Tongue (tissue), 2 donors: ENCODE data around the gene JARID2. TPM values are rescaled to one million over a fixed set of nuclear protein-coding genes. Genes with fewer than 3 reads are reported as not detected.

Experiments used
- DNase-seq: peaks from one replicate; pipeline ENCODE4 v3.0.0-alpha.2; 2015
- total RNA-seq: library from RNA; depleted of rRNA; stranded (reverse); fragments of >200 nt; gene quantifications from one replicate; pipeline ENCODE4 v1.2.3, GENCODE V29; 2014

The JARID2 gene
- total RNA-seq, 1 donor from 2014 or later = 18.2 TPM

DNA sequence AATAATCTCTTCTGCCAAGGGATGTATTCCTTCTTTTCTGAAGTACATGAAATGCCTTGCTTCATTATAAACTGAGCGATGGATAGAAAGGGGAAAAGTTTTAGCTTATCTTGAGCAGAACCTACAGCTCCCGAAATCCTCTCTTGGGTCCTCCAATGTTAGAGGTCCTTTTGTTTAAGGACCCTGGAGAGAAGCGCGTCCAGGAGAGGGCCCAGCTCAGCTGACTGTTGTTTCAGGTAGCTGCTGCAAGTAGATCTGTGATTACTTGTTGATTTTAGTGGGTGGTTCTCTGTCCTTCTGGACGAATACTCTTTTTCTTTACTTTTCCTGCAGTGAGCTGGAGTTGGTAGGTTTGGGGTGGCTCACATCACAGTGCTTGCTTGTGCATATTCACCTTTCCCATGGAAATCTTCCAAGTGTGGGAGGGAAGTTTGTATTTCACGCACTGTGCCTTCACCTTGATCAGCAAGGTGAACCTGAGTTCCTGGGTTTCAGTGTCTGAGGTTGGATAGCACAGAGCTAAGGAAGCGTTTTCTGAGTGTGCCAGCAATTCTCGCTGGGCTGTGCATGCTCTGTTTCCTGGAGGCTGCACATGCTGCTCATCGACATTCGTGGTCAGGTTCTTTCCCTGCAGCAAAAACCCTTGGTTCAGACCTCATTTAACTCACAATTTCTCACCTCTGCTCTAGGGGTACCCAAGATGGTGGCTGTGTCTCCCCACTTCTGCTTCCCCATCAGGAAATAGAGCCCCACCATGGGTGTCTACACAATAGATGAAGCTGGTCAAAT lies 176.3 kb downstream of the JARID2 start:
- DNase-seq = no peak

DNA sequence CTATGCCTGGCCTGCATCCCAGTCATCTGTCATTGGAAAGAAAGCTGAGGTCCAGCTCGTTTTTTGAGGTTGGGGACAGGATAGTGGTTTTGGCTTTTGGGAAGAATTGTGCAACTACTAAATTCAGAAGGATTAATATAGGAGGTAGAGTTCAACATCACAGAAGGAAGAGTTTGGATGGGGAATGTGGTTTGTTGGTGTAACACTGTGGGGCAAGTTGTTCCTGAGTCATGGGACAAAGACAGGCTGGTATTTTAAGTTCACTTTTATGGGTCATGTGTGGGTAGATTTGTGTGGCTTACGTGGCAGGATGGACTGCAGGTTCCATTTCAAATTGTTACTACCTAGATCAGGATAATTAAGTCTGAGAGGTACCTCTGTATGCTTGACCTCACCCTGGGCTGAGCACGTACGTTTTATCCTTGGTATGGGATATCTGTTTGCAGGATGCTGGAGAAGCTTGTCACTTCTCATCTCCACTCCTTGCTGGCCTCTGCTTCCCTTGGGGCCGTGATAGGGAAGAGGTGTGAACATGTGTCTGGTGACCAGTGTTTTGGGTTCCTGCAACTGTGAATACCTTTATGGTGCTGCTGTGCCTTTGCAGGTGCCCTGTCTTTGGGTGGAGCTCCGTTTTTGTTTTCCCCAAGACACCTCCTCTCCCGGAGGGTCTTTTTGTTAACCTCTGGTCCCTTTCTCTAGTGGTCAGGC lies 177.6 kb downstream of the JARID2 start:
- no peak for DNase-seq

DNA sequence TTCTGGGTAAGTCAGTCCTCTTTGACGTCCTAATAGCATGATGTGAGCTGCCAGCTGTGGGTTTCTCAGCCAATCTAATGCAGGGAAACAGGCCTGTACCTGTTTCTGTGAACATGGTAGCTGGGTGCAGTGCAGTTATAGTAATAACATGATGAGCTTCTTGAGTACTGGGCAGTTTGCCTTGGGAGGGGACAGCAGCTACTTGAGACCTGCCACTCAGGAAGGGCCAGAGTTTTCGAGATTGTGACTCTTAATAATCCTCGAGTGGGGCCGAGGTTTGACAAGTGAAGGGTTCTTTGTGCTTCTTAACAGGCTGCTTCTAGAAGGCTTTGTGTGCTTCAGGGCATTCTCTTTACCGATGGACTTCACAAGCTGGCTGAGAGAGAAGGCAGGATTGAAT lies 180.1 kb downstream of the JARID2 start:
- DNase-seq = no peak

DNA sequence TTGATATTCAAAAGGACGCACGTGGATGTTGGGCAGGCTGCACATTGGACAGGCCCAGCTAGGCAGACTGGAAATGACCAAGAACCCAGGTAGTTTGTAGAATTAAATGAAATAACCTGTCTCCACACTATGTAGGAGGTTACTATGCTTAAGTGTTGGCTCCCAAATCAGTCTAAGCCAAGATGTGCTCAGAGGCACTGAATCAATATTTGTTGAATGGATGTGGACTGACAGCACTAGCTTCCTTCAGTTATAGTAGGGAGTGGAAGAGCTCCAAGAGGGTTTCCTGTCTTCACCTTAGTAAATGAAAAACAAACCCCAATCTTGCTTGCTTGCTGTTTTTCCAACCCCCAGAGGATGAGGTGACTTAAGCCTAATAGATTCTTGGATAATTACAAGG lies 180.5 kb downstream of the JARID2 start:
- no peak for DNase-seq

DNA sequence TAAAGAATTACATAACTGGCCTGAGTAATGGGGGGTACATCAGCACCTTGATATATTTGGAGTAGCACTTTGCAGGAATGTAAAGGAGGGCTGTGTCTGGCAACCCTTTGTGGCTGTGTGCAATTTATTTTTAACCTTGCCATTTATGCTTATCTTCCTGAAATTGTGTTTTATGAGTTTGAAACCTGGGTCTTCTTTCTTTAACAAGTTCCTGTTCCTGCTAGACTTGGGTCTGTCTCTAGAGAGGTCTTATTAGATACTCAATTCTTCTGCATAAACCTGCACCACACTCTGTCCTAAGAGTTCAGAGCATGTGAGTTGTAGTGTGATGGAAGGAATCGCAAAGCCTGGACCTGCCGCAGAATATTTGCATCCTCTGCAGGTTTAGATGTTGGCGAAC lies 181.0 kb downstream of the JARID2 start:
- DNase-seq = no peak

DNA sequence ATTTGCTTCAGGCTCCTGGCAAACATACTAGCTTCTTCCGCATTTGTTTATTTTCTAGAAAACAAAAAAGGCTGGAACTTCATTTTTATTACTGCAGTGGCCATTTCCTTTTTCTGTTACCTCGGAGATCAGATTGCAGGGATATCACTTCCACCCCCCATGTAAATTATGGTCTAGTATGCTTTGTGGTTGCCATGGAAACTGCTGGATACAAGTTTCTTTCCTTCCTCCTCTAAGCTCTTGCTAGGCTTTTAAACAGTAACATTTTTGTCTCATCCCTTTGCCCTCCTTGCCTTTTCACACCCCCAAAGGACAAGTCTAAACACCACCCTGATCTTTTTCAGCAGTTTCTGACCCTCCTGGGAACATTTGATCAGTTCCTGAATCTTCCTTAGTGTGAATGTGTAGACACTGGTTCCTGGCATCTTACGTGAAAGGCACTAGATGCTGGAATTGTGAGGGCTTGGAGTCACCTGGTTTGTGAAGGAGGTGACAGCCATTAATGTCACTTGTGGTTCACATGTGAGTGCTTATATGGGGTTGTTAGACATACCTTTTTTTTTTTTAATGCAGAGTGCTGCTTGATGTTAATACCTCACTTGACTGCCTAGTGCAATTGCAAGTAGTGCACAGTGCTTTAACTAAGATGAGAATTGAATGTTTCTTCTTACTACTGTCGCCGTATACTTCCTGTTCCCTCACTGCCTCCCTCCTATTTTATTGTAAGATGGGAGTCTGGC lies 181.6 kb downstream of the JARID2 start:
- DNase-seq = peak; percentile 41

DNA sequence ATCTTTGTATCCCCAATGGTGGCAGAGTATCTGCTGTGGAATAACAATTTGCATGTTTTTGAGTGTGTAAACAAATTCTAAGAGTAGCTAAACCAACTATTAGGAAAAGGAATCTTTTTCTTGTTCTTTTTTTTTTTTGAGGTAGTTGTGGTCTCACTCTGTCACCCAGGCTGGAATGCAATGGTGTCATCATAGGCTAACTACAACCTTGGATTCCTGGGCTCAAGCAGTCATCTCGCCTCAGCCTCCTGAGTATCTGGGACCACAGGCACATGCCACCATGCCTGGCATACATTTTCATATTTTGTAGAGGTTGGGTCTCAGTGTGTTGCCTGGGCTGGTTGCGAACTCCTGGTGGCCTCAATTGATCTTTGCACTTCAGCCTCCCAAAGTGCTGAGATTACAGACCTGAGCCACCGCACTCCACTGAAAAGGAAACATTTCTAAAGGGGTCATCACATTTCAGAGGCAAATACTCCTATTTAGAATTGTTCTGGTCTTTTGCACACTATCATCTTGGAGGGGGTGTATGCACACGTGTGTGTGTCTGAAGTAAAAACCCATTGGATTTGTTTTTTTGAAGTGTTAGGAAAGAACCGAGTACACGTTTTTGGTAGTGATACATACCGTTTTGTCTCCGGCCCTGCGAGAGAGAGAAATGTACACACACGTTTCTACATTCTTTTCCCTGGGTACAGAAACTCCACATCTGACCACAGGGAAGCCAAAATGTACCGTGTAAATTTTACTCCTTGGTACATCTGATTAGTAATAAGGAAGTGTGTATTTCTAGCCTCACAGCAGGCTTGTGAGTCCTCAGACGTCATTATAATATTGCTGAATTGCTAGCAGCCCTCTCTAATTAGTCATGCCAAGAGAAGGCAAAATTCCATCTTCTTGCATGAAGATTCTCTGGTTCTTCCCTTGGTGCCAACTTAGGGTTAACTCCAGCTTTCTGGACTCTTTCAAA lies 183.6 kb downstream of the JARID2 start:
- DNase-seq = no peak

DNA sequence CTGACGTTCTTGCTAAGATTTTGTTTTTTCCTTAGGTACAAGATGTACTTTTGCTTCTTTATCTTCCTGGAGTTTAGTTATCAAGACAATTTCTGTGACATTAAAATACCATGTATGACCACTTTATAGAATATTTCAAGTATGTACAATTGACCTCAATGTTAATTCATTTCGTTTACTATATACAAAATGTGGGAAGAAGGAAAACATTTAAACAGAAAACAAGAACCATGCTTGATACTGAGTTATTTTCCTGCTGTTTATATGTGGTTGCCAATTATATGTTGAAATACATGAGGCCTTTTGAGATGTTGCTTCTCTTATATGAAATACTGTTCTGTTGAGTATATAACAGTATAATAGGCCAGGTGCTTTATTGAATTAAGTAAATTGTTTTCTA lies 184.3 kb downstream of the JARID2 start:
- no peak for DNase-seq

DNA sequence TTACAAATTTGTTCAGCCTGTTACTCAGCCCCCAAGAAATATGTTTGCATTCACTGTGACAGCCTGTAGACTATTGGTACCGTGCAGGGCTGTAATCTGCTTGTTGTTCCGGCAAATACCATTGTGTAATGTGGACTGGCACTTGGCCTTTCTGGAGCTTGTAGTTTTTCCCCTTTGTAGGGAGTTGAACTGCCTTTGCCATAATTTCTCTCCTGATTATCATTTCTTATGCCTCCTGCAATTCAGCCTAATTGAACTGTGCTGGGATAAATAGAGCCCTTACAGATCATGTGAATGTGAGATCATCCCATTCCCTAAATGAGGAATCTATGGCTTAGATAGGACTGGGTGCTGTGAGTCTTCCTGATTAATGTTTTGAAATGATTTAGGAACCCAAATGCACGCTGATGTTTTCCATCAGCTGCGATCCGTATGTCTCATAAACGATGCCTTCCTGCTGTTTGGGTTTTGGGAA lies 185.1 kb downstream of the JARID2 start:
- DNase-seq = peak; percentile 65

DNA sequence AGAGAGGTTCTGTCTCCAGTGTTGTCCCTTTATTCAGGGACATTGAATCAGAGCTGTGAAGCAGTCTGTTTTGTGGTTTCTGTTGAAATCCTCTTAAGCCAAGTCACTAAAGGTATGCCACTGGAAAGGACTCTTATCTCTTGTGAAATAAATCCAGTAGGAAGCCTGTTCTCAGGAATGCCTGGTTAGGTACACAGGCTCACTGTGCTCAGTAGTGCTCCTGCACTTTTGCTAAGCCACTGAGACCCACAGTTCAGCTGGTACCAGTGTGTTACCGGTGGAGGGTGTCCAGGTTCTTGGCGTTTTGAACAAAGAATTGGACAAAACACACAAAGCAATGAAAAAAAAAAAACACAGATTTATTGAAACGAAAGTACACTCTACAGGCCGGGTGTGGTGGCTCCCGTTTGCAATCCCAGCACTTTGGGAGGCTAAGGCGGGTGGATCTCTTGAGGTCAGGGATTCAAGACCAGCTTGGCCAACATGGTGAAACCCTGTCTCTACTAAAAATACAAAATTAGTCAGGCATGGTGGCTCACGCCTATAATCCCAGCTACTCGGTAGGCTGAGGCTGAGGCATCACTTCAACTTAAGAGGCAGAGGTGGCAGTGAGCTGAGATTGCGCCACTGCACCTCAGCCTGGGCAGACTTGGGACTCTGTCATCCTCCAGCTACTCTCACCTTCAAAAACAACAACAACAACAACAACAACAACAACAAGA lies 186.1 kb downstream of the JARID2 start:
- no peak for DNase-seq

DNA sequence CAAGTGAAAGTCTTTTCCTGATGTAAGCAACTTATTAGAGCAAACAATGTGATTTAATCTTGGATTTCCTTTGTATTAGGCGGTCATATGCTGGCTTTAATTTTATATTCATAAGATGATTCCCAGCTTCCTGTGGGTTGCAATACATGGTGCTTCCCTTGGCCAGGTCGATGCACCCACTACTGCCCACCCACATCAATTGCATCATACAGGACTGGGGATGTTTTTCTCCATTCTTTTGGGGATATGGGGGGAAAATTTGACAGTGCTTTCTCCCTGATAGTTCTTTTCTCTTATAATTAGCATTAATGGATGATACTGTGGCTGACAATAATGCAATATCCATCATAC lies 187.6 kb downstream of the JARID2 start:
- no peak for DNase-seq

DNA sequence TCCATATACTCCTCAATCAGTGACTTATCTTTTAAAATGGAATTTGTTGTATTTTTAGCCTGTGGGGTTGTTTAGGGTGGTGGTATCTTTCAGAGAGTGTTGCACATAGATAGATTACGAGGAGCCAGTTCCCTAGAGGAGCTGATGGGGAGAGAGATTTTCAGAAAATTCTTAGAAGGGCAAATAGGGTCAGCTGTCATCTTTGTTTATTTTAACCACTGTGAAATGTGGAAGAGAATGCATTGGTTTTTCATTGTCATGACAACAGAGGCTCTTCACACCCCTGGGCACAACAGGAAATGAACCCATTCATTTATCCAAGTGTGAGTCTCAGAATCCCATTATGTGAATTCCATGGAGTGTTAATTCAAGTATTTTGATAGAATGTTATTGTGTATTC lies 188.4 kb downstream of the JARID2 start:
- DNase-seq = no peak

DNA sequence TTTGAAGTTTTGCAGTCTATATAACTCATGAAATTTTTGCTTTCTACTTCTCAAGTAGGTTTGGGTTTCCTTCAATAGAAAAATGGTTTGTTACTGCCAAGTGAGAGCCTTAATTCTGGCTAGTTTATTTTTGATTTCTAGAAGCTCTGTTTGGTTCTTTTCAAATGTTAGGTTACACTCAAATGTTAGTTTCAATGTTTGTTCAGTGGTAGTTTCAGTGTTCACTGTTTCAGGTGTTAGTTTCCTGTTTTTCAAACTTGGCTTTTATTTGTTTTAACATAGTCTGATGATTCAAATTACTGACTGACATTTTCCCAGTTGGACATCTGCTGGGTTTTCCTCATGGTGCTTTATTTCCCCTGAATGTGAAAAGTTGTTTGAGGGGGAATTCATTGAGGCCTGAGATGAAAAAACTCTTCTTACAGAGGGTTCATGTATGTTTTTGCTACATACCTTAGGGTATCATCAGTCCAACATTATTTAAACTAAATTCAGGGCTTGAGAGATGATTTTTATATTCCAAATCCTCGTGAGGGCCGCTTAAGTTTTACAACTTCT lies 189.0 kb downstream of the JARID2 start:
- DNase-seq = no peak

DNA sequence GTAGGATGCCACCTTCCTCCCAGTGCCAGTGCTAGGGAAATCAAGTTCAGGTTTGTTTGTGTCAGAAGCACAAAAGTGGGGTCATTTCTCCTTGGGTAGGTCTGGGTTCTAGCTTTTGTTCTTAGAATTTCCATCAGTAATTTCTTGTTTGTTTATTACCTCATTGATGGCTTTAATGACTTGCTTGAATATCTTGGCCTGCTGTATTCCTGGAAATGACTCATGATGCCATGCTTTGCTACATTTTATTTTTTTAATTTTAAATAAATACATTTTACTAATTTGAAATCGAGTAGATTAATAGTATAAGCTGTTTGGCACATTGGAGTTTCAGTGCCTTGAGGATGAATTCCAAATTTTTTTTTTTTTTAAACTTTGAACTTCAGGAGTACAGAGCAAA lies 189.6 kb downstream of the JARID2 start:
- DNase-seq = no peak

DNA sequence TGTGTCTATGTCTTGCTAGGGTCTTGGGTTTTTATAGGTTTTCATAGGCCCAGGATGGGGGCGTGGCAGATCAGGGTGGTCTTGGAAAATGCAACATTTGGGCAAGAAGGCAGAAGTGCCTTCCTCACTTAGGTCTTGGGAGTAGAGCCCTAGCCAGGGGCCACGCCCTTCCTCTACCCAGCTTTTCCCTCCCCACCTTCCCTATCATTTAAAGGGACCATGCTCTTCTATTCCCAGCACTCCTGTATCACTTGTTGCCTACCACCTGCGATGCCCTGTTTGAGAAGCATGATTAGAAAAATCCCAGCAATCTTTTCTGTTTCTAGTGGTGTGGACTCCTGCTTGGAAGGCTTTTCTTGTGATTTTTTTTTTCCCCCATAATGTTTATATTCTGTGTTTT lies 190.6 kb downstream of the JARID2 start:
- no peak for DNase-seq

DNA sequence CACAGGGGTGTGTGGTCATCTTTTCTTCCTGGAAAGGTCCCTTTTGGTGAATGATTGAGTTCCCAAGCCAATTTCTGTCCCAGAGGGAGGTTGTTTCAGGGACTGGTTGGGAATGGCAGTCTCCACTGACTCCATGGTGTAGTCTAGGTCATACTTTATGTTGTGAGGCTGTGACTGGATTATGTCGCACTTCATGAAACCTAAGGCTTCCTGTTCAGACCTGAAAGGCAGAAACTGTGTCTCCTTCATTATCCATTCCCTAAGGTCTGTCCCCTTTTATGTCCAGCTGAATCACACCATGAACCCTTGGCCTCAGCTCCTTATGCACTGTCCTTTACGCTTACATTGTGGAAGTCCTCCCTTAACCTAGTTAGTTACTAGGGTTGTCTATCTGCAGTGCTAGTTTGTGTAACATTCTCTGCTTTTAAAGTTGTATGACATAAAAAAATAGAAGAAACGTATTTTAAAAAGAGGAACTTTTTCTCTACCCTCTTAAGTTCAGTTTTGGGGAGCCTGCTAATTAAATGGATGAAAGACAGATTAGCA lies 191.3 kb downstream of the JARID2 start:
- no peak for DNase-seq

DNA sequence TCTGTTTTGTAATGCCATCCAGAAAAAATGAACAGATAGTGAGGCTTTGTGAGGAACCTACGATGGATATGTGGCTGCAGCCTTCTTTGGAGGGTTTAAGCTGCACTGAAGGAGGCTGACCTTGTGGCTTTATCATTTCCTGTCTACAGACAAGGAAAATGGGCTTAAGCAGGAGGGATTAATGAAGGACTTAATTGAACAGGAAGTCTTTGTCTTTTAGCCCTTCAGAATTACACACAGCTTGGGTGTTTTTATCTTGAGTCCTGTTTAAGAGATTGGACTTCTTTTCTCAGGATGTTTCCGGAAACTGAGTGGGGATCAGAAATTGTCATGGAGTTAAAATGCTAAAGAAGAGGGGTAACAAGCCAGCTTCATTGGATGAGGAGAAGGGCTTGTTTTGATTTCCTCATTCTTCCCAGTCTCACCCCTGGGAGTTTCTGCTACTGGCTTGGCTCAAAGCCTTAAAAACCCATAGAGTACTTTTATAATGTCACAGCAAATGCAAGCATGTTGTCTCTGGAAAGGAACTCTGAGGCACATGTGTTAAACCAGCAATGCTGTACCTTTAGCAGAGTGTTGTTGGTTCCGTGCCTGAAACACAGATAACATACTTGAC lies 193.6 kb downstream of the JARID2 start:
- no peak for DNase-seq

DNA sequence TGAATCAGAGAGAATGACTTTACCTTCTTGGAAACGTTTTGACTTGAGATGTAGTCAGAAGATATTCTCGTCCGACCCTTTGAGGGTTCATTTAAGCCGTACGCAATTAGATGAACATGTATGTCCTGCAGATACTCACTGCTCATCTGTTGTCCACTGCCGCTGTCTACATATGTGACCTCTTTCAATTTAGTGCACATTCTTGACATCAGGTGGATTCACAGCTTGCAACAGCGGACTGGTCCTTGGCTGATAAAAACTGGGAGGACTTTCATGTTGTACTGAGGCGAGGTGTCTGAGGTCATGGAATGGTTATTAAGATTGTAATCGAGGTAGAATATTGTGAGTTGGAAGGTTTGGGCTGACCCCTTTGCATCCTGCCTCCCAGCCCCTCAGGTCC lies 194.2 kb downstream of the JARID2 start:
- DNase-seq = no peak

DNA sequence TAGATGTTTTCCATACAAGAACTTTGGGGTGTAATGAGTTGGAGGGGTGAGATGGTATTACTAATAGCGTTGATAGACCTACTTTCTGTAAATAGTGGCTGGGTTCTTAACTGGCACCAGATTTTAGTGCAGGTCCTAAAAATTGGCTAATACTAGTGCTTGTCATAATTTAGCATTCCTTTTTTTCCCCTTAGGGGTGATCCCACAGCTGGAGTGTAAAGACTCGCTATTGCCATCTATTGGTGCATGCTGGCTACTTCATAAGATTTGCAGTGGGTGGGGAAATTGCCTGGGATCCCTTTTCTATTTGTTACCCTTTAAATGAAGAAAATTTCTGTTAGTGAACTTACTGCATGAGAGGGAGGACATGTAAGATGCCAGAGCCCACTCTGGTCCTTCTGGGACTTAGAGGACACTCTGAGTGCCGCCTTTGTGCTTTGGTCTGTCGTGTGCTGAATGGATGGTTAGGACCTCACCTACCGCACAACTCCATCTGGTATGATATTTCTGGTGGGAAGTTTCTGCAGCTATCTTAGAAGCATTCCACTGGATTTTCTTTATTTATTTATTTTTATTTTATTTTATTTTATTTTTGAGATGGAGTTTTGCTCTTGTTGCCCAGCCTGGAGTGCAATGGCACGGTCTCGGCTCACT lies 195.5 kb downstream of the JARID2 start:
- DNase-seq = peak; percentile 85

DNA sequence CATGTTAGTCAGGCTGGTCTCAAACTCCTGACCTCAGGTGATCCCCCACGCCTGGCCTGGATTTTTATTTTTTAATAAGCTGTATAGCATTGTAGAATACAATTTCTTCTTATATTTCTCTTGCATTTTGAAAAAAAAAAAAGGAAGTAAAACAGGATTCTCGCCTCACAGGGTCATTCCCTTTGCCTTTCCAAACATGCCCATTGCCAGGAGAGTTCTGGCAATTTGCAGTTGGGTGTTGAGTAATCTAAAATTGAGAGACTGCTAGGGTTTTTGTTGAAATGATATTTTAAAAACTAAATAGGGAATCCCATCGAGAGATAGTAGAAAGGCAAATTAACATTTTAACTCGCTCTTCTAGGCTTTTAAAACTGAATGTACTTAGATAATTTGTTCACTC lies 196.1 kb downstream of the JARID2 start:
- no peak for DNase-seq
